Smooth muscle cell (in vitro differentiated cells): Measurements from ENCODE around the gene SIRT4. TPM values are rescaled to one million over a fixed set of nuclear protein-coding genes. Genes with fewer than 3 reads are reported as not detected.
A peak's percentile ranks its signal among the peaks of the same experiment; 100 is the strongest.

Experiments used
- DNase-seq: peaks from one replicate; lab custom pipeline; 2025; ENCODE audit not compliant: unreplicated experiment; lab: John Stamatoyannopoulos, UW
- H2AFZ ChIP-seq: fragments of 200-600 bp; sonication (generic); 2 replicates; pipeline ENCODE4 v1.6.0; 2016; ENCODE audit warnings: antibody characterized with exemption, low read depth, mild to moderate bottlenecking
- H3F3A ChIP-seq: fragments of 200-600 bp; sonication (generic); 2 replicates; pipeline ENCODE4 v1.6.0; 2017; ENCODE audit warnings: antibody characterized with exemption, low read depth
- H3K27ac ChIP-seq: fragments of 200-600 bp; sonication (generic); 2 replicates; pipeline ENCODE4 v1.5.1; 2016; ENCODE audit warnings: low read depth, mild to moderate bottlenecking
- H3K27me3 ChIP-seq: fragments of 200-600 bp; sonication (generic); 2 replicates; pipeline ENCODE4 v1.6.1; 2016; ENCODE audit warnings: low read depth, mild to moderate bottlenecking
- H3K36me3 ChIP-seq: fragments of 200-600 bp; sonication (generic); 2 replicates; pipeline ENCODE4 v1.5.1; 2016; ENCODE audit warnings: low read depth
- H3K4me1 ChIP-seq: fragments of 200-600 bp; sonication (generic); 2 replicates; pipeline ENCODE4 v1.5.1; 2016; ENCODE audit warnings: low read depth
- H3K4me2 ChIP-seq: fragments of 200-600 bp; sonication (generic); 2 replicates; pipeline ENCODE4 v1.6.0; 2016; ENCODE audit warnings: mild to moderate bottlenecking
- H3K4me3 ChIP-seq: fragments of 200-600 bp; sonication (generic); 2 replicates; pipeline ENCODE4 v1.5.1; 2016; ENCODE audit warnings: mild to moderate bottlenecking
- H3K79me2 ChIP-seq: fragments of 200-600 bp; sonication (generic); 2 replicates; pipeline ENCODE4 v1.6.0; 2016; ENCODE audit warnings: low read depth, mild to moderate bottlenecking
- H3K9ac ChIP-seq: fragments of 200-600 bp; sonication (generic); 2 replicates; pipeline ENCODE4 v1.6.0; 2016; ENCODE audit warnings: low read depth
- H3K9me3 ChIP-seq: fragments of 200-600 bp; sonication (generic); replicated peaks from 2 replicates; pipeline ENCODE4 v1.5.1; 2016; ENCODE audit warnings: low read depth
- H4K20me1 ChIP-seq: fragments of 200-600 bp; sonication (generic); 2 replicates; pipeline ENCODE4 v1.6.0; 2016; ENCODE audit warnings: low read depth
- CTCF ChIP-seq: fragments of 200-600 bp; sonication (generic); IDR thresholded peaks from 2 replicates; pipeline ENCODE4 v1.5.1; 2017; ENCODE audit warnings: borderline replicate concordance, mild to moderate bottlenecking, antibody characterized with exemption; ENCODE audit not compliant: insufficient read depth, poor library complexity, severe bottlenecking
- WGBS: methylation state at CpG from one replicate; pipeline ENCODE4 v1.1.7; 2016; ENCODE audit warnings: low lambda C conversion rate; 5-methylcytosine and 5-hydroxymethylcytosine counted together
- polyA plus RNA-seq: library from polyadenylated mRNA; unstranded; fragments of >200 nt; fragmentation: Nextera tagmentation; extraction: Ambion mirVana; gene quantifications from 2 replicates; pipeline ENCODE4 v1.2.1, GENCODE V29; 2016
- total RNA-seq: library from RNA; depleted of rRNA; stranded (reverse); fragments of >200 nt; gene quantifications from 2 replicates; pipeline ENCODE4 v1.2.3, GENCODE V29; 2014

The SIRT4 gene
- total and polyA plus RNA-seq, 2 experiments from 2014 or later = 2.7 to 5.3 TPM

- no peaks in the 10 kb centered on the region for H3F3A ChIP-seq
- no peaks in the 10 kb centered on the region for H3K4me1 ChIP-seq
- WGBS = 100% methylated on average over 8 of the region's 11 CpGs
- H4K20me1 ChIP-seq = no peaks in the 10 kb centered on the region
- no peaks in the 10 kb centered on the region for H3K27me3 ChIP-seq
- no peaks in the 10 kb centered on the region for H3K79me2 ChIP-seq
- H3K36me3 ChIP-seq = no peaks in the 10 kb centered on the region
- TF ChIP-seq CTCF = no peak
- no peaks in the 10 kb centered on the region for H3K9me3 ChIP-seq
- H3K27ac ChIP-seq = no peak overlapping the region
- DNase-seq = no peak
- H3K4me2 ChIP-seq = no peak overlapping the region
- H3K4me3 ChIP-seq = no peak overlapping the region
- no peak overlapping the region for H3K9ac ChIP-seq
- H2AFZ ChIP-seq = no peak overlapping the region
Measured at GRCh38 chr12:120347766-120348165, 45.6 kb downstream of the SIRT4 start.

DNA sequence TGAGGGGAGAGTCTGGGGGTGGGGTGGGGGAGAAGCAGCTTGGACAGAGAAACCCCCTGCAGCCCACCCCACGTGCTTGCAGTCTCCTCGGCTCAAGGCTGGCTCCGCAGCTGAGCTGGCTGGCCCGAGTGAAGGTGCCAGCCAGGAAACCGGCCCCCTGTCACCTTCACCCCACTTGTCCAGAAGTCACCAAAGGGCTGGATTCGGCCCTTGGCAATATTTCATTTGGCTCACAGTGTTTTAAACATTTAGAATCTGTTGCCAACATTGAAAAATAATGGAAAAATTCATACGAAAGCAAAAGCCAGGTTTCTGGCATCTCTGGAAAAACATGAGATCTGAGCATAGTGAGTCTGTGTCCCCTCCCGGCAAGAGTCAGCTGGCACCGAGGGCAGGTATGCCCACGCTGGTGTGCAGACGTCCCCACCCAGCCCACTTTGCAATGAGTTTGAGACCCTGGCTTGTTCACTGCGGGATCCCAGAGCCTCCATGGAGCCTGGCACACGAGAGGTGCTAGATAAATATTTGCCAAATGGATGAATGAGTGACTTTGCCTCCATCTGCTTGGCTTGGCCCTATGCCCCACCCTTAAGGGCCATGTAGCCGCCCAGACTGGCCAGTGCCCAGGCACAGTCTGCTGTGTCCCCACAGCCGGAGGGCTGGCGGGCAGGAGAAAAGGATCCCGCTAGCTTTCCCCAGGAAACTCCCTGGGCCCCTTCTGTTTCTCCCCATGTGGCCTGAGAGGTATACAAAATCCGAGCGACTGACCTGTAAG is 48.6 kb downstream of the SIRT4 start:
- no peak for TF ChIP-seq CTCF
- 96% methylated on average over 19 of the region's 19 CpGs for WGBS
- DNase-seq = no peak
- H3K4me1 ChIP-seq = no peaks in the 10 kb centered on the region
- no peak overlapping the region for H3K27ac ChIP-seq
- H3K9ac ChIP-seq = no peak overlapping the region
- no peaks in the 10 kb centered on the region for H4K20me1 ChIP-seq
- no peaks in the 10 kb centered on the region for H3K9me3 ChIP-seq
- H3K36me3 ChIP-seq = no peaks in the 10 kb centered on the region
- H3K4me3 ChIP-seq = no peak overlapping the region
- no peak overlapping the region for H3K4me2 ChIP-seq
- no peaks in the 10 kb centered on the region for H3K27me3 ChIP-seq
- no peak overlapping the region for H2AFZ ChIP-seq
- no peaks in the 10 kb centered on the region for H3K79me2 ChIP-seq
- no peaks in the 10 kb centered on the region for H3F3A ChIP-seq

DNA sequence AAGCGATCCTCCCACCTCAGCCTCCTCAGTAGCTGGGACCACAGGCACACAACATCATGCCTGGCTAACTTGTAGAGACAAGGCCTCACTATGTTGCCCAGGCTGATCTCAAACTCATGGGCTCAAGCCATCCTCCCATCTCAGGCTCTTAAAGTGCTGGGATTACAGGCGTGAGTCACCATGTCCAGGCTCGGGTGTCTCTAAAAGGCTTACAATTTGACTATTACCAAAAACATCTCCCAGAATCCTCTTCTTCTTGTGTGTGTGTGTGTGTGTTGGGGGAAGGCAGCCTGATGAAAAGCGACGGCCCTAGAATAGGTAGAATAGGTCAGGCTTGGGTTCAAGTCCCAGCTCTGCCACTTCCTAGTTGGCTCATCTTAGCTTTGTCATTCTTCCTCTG is 50.0 kb downstream of the SIRT4 start:
- H2AFZ ChIP-seq = peak overlapping the region; percentile 75
- no peaks in the 10 kb centered on the region for H3K27me3 ChIP-seq
- no peak for DNase-seq
- no peak for TF ChIP-seq CTCF
- H3K9ac ChIP-seq = no peak overlapping the region
- H3K4me1 ChIP-seq = peaks cover 3% of the 10 kb centered on the region
- H3K36me3 ChIP-seq = no peaks in the 10 kb centered on the region
- H3K79me2 ChIP-seq = no peaks in the 10 kb centered on the region
- peak overlapping the region; percentile 60 for H3K27ac ChIP-seq
- 32% methylated on average over 5 of the region's 5 CpGs for WGBS
- no peaks in the 10 kb centered on the region for H4K20me1 ChIP-seq
- no peak overlapping the region for H3K4me3 ChIP-seq
- no peaks in the 10 kb centered on the region for H3K9me3 ChIP-seq
- no peak overlapping the region for H3K4me2 ChIP-seq
- H3F3A ChIP-seq = no peaks in the 10 kb centered on the region

DNA sequence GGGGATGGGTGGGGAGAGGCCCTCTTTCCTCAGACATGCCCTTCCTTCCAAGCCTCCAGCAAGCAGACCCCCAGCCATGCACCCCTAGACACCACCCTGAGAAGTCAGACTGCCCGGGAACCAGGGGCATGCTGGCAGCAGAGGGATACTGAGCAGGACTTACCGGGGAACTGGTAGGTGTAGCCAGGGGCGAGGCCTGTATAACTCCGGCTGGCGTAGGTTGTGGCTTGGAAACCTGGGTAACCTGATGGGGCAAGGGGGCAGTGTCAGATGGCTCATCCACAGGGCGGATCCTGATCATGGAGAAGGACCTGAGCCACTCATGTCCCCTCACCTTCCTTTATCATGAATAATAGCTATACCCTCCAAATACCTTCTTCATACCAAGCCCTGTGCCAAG is 51.0 kb downstream of the SIRT4 start:
- 96% methylated on average over 6 of the region's 6 CpGs for WGBS
- Histone ChIP-seq H3K27ac (no peak overlapping the region), H3K9me3 (no peaks in the 10 kb centered on the region), H4K20me1 (no peaks in the 10 kb centered on the region), H3K9ac (no peak overlapping the region), H3K36me3 (no peaks in the 10 kb centered on the region), H2AFZ (no peak overlapping the region), H3K4me3 (no peak overlapping the region), H3F3A (no peaks in the 10 kb centered on the region), H3K27me3 (no peaks in the 10 kb centered on the region), H3K79me2 (no peaks in the 10 kb centered on the region), H3K4me1 (peaks cover 3% of the 10 kb centered on the region), H3K4me2 (no peak overlapping the region)
- TF ChIP-seq CTCF = no peak
- DNase-seq = no peak
